Loucy (cell line): ENCODE data around the gene LCK.

Experiments
- H2AFZ ChIP-seq: fragments of 200-600 bp; sonication (generic); 2 replicates; pipeline ENCODE4 v1.6.0; 2016; ENCODE audit warnings: antibody characterized with exemption, mild to moderate bottlenecking, low read length, moderate library complexity
- H3F3A ChIP-seq: fragments of 200-600 bp; 2 replicates; pipeline ENCODE4 v1.6.0; 2016; ENCODE audit warnings: antibody characterized with exemption, low read depth, mild to moderate bottlenecking
- H3K27me3 ChIP-seq: fragments of 200-600 bp; sonication (generic); 2 replicates; pipeline ENCODE4 v1.6.1; 2014; ENCODE audit warnings: low read length, mild to moderate bottlenecking; ENCODE audit not compliant: insufficient read depth, poor library complexity, severe bottlenecking
- H3K36me3 ChIP-seq: fragments of 200-600 bp; sonication (generic); 2 replicates; pipeline ENCODE4 v1.6.1; 2016; ENCODE audit warnings: low read length; ENCODE audit not compliant: insufficient read depth
- H3K4me1 ChIP-seq: fragments of 200-600 bp; sonication (generic); 2 replicates; pipeline ENCODE4 v1.5.1; 2014; ENCODE audit warnings: low read length, mild to moderate bottlenecking; ENCODE audit not compliant: insufficient read depth, poor library complexity, severe bottlenecking
- H3K4me2 ChIP-seq: fragments of 200-600 bp; sonication (generic); 2 replicates; pipeline ENCODE4 v1.6.0; 2014; ENCODE audit warnings: antibody characterized with exemption, low read length, low read depth, mild to moderate bottlenecking; ENCODE audit not compliant: poor library complexity, severe bottlenecking
- H3K4me3 ChIP-seq: fragments of 200-600 bp; sonication (generic); 2 replicates; pipeline ENCODE4 v1.5.1; 2014; ENCODE audit warnings: low read length, mild to moderate bottlenecking, mixed read lengths; ENCODE audit not compliant: poor library complexity, severe bottlenecking
- H3K79me2 ChIP-seq: fragments of 200-600 bp; sonication (generic); 2 replicates; pipeline ENCODE4 v1.6.1; 2014; ENCODE audit warnings: low read length; ENCODE audit not compliant: insufficient read depth
- H3K9ac ChIP-seq: fragments of 200-600 bp; sonication (generic); 2 replicates; pipeline ENCODE4 v1.6.0; 2014; ENCODE audit warnings: mild to moderate bottlenecking, low read depth, low read length, moderate library complexity; ENCODE audit not compliant: poor library complexity, severe bottlenecking
- H3K9me2 ChIP-seq: fragments of 200-600 bp; sonication (generic); replicated peaks from 2 replicates; pipeline ENCODE4 v1.6.1; 2016; ENCODE audit warnings: low read depth, low read length, mixed read lengths
- H3K9me3 ChIP-seq: fragments of 200-600 bp; sonication (generic); 2 replicates; pipeline ENCODE4 v1.6.1; 2014; ENCODE audit warnings: mild to moderate bottlenecking, antibody characterized with exemption, low read length, low read depth; ENCODE audit not compliant: insufficient read depth
- H4K20me1 ChIP-seq: fragments of 200-600 bp; sonication (generic); 2 replicates; pipeline ENCODE4 v1.6.0; 2014; ENCODE audit warnings: antibody characterized with exemption, low read length, mild to moderate bottlenecking; ENCODE audit not compliant: insufficient read depth, poor library complexity, severe bottlenecking
- EZH2phosphoT487 ChIP-seq: fragments of 200-600 bp; IDR thresholded peaks from 2 replicates; pipeline ENCODE4 v1.6.1; 2018; ENCODE audit warnings: antibody characterized with exemption, mild to moderate bottlenecking, moderate library complexity, borderline replicate concordance
- TF ChIP-seq, protein P1 (sequence below): fragments of 200-600 bp; sonication (generic); conservative IDR thresholded peaks from 2 replicates; pipeline ENCODE4 v1.5.1; 2014; ENCODE audit warnings: mild to moderate bottlenecking, antibody characterized with exemption, low read length

LCK gene

GRCh38 chr1:32242341-32242851, 8.7 kb upstream of the LCK start:
- H3K9me2 ChIP-seq: no peaks in the 10 kb centered on the region
- TF ChIP-seq EZH2phosphoT487: no peak
- TF ChIP-seq, protein P1, sequence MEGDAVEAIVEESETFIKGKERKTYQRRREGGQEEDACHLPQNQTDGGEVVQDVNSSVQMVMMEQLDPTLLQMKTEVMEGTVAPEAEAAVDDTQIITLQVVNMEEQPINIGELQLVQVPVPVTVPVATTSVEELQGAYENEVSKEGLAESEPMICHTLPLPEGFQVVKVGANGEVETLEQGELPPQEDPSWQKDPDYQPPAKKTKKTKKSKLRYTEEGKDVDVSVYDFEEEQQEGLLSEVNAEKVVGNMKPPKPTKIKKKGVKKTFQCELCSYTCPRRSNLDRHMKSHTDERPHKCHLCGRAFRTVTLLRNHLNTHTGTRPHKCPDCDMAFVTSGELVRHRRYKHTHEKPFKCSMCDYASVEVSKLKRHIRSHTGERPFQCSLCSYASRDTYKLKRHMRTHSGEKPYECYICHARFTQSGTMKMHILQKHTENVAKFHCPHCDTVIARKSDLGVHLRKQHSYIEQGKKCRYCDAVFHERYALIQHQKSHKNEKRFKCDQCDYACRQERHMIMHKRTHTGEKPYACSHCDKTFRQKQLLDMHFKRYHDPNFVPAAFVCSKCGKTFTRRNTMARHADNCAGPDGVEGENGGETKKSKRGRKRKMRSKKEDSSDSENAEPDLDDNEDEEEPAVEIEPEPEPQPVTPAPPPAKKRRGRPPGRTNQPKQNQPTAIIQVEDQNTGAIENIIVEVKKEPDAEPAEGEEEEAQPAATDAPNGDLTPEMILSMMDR: no peak
- H3K79me2 ChIP-seq: no peaks in the 10 kb centered on the region
- H2AFZ ChIP-seq: no peak overlapping the region
- peaks cover under 1% of the 10 kb centered on the region for H3K4me1 ChIP-seq
- no peak overlapping the region for H3K9ac ChIP-seq
- no peak overlapping the region for H3K4me3 ChIP-seq
- no peaks in the 10 kb centered on the region for H3K27me3 ChIP-seq
- peaks cover 3% of the 10 kb centered on the region; the same call in 1 of the 2 replicates for H3F3A ChIP-seq
- H4K20me1 ChIP-seq: no peaks in the 10 kb centered on the region
- H3K9me3 ChIP-seq: no peaks in the 10 kb centered on the region
- no peak overlapping the region for H3K4me2 ChIP-seq
- H3K36me3 ChIP-seq: no peaks in the 10 kb centered on the region

GRCh38 chr1:32246888-32247273, 4.2 kb upstream of the LCK start, which contains the start of gene FAM167B:
Gene FAM167B, plus strand, starts transcription at chr1:32247222. Its CDS starts 200 bp downstream, at chr1:32247422.
- H3K4me1 ChIP-seq: peaks cover 40% of the 10 kb centered on the region
- H3K79me2 ChIP-seq: peaks cover 9% of the 10 kb centered on the region
- H3K9me2 ChIP-seq: no peaks in the 10 kb centered on the region
- H3K36me3 ChIP-seq: no peaks in the 10 kb centered on the region
- H3K4me3 ChIP-seq: no peak within 1 kb of the TSS
- peak within 1 kb of the TSS; percentile 70; the same call in 1 of the 2 replicates for H2AFZ ChIP-seq
- no peaks in the 10 kb centered on the region for H3K9me3 ChIP-seq
- H4K20me1 ChIP-seq: no peaks in the 10 kb centered on the region
- H3K9ac ChIP-seq: peak within 1 kb of the TSS; percentile 95
- TF ChIP-seq, protein P1: no peak
- no peak for TF ChIP-seq EZH2phosphoT487
- peaks cover 6% of the 10 kb centered on the region; the same call in 1 of the 2 replicates for H3F3A ChIP-seq
- peak within 1 kb of the TSS; percentile 99 for H3K4me2 ChIP-seq
- H3K27me3 ChIP-seq: no peaks in the 10 kb centered on the region

- peaks cover 14% of the 10 kb centered on the region for H3K79me2 ChIP-seq
- TF ChIP-seq, protein P1: no peak
- no peak for TF ChIP-seq EZH2phosphoT487
- no peak overlapping the region for H3K4me3 ChIP-seq
- no peaks in the 10 kb centered on the region for H3K9me2 ChIP-seq
- H3F3A ChIP-seq: peaks cover 6% of the 10 kb centered on the region; the same call in 1 of the 2 replicates
- H4K20me1 ChIP-seq: no peaks in the 10 kb centered on the region
- no peaks in the 10 kb centered on the region for H3K27me3 ChIP-seq
- peak overlapping the region; percentile 95 for H3K9ac ChIP-seq
- H2AFZ ChIP-seq: peak overlapping the region; percentile 70; the same call in 1 of the 2 replicates
- peak overlapping the region; percentile 99 for H3K4me2 ChIP-seq
- no peaks in the 10 kb centered on the region for H3K9me3 ChIP-seq
- H3K4me1 ChIP-seq: peaks cover 46% of the 10 kb centered on the region
- H3K36me3 ChIP-seq: no peaks in the 10 kb centered on the region
These were observed 3.6 kb upstream of the LCK start for GRCh38 chr1:32247452-32247851.
